PC-3 (cell line): ENCODE measurements around the gene SARDH.

ENCODE experiments used
- EZH2 ChIP-seq: fragments of 300-600 bp; sonication (generic); IDR thresholded peaks from one replicate; pipeline ENCODE4 v1.6.1; 2017; ENCODE audit warnings: antibody characterized with exemption, mild to moderate bottlenecking, low read length; ENCODE audit not compliant: unreplicated experiment
- EZH2phosphoT487 ChIP-seq: fragments of 300-600 bp; sonication (generic); IDR thresholded peaks from 2 replicates; pipeline ENCODE4 v1.6.1; 2018; ENCODE audit warnings: mild to moderate bottlenecking, antibody characterized with exemption, low read length, borderline replicate concordance
- TF ChIP-seq, protein P1 (sequence below): fragments of 300-600 bp; sonication (generic); conservative IDR thresholded peaks from 2 replicates; pipeline ENCODE4 v1.5.1; 2017; ENCODE audit warnings: antibody characterized with exemption, low read depth, mild to moderate bottlenecking, low read length

DNA sequence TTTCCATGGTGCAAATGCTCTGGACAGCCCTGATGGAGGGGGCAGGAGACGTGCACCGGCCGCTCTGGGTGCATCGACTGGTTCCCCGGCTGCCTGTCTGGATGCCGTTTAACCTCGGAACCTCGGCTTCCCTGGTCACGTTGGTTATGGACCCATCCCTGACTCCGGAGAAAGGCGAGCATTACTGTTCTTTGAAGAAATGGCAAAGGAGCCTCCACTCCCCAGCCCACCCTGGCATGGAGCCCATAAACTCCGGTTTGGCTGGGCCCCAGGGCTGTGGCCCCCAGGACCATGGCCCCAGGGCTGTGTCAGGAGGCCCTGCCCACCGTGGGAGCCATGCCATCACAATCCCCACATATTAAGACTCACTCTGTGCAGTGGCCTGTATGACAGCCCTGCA lies 73.1 kb downstream of the SARDH start:
- TF ChIP-seq, protein P1, sequence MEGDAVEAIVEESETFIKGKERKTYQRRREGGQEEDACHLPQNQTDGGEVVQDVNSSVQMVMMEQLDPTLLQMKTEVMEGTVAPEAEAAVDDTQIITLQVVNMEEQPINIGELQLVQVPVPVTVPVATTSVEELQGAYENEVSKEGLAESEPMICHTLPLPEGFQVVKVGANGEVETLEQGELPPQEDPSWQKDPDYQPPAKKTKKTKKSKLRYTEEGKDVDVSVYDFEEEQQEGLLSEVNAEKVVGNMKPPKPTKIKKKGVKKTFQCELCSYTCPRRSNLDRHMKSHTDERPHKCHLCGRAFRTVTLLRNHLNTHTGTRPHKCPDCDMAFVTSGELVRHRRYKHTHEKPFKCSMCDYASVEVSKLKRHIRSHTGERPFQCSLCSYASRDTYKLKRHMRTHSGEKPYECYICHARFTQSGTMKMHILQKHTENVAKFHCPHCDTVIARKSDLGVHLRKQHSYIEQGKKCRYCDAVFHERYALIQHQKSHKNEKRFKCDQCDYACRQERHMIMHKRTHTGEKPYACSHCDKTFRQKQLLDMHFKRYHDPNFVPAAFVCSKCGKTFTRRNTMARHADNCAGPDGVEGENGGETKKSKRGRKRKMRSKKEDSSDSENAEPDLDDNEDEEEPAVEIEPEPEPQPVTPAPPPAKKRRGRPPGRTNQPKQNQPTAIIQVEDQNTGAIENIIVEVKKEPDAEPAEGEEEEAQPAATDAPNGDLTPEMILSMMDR: no peak
- TF ChIP-seq EZH2 (no peak), EZH2phosphoT487 (no peak)
